ENCODE results near the gene RPL23.

DNA sequence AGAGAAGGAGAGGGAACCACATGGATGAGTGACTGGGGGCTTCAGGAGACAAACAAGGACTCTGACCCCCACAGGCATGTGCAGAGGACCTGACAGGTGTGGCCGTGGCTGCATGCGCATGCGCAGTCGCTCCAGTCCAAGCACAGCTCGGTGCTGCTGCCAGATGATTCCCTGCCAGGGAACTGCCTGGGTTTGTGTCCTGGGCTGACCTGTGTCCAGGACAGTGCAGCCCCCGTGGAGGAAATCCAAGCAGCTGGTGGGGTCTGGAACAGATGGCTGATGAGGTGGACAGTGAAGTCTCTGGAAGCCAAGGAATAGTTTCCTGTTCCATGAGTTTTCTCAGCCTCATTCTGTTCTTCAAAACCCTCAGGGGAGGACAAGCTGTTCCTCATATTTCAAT is 43.7 kb upstream of the RPL23 start:
- TF ChIP-seq CTCF (IDR thresholded peaks at IDR 0.05): no peak
- no peak for TF ChIP-seq POLR2A (IDR thresholded peaks at IDR 0.05)
